Activated naive CD4-positive, alpha-beta T cell treated with anti-CD3 and anti-CD28 coated beads, Interleukin-2, amount 10 ng/mL, durations not matched to agents 7 days and 5 days (primary cell): ENCODE data around the gene EPPIN.

ENCODE experiments used
- CTCF ChIA-PET: fragments of 350-600 bp; sonication (Branson Sonifier 250); formaldehyde crosslinking; loops from one replicate; lab custom pipeline; 2021; ENCODE audit warnings: antibody characterized with exemption; lab: Charles Lee
- DNase-seq: peaks from one replicate; pipeline ENCODE4 v3.0.0-alpha.2; 2020
- H3K27ac Mint-ChIP-seq: one replicate; pipeline ENCODE4 v1.8.0; 2021; ENCODE audit warnings: mild to moderate bottlenecking, moderate library complexity, mixed read lengths
- H3K27me3 Mint-ChIP-seq: one replicate; pipeline ENCODE4 v1.8.0; 2021; ENCODE audit warnings: mild to moderate bottlenecking, mixed read lengths
- H3K36me3 Mint-ChIP-seq: one replicate; pipeline ENCODE4 v1.8.0; 2021; ENCODE audit warnings: mixed read lengths
- H3K4me1 Mint-ChIP-seq: one replicate; pipeline ENCODE4 v1.8.0; 2021; ENCODE audit warnings: mixed read lengths
- H3K4me3 Mint-ChIP-seq: one replicate; pipeline ENCODE4 v1.8.0; 2021; ENCODE audit warnings: mild to moderate bottlenecking, moderate library complexity, mixed read lengths
- H3K9me3 Mint-ChIP-seq: one replicate; pipeline ENCODE4 v1.8.0; 2021; ENCODE audit warnings: mixed read lengths

EPPIN gene

GRCh38 chr20:45509091-45509490, 38.1 kb downstream of the EPPIN start:
- CTCF ChIA-PET, result no interaction called here
- Mint-ChIP-seq H3K9me3 (no peaks in the 10 kb centered on the region), H3K4me1 (peaks cover 3% of the 10 kb centered on the region), H3K4me3 (no peak overlapping the region), H3K36me3 (no peaks in the 10 kb centered on the region), H3K27ac (no peak overlapping the region), H3K27me3 (peaks cover 19% of the 10 kb centered on the region)
- DNase-seq, result no peak

DNA sequence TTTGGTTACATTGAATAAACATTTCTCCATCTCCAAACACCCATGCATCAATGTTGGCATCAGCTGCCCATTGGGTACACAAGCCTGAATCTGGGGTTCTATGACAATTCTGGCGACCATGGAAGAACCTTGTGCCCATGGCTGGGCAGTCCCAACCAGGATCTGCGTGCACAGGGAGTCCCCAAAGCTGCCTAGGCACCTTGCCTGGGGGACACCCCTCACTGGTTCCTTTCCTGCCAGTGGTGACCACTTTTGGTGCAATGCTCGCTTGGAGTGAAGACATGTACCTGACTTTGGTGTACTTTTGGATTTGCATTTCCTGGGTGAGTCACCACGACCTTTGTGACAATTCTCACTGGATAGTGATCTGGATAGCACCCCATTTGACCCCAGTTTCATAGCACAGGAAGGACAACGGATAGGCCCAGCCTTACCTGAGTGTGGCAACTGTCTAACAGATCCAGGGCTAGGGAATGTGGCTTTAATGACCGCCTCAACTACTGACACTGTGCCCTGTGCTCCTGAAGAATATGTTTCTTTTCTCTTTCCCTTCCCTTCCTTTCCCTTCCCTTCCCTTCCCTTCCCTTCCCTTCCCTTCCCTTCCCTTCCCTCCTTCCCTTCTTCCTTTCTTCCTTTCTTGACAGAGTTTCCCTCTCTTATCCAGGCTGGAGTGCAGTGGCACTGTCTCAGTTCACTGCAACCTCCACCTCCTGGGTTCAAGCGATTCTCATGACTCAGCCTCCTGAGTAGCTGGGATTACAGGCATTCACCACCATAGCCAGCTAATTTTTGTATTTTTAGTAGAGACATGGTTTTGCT, 38.9 kb downstream of the EPPIN start:
- no peak for DNase-seq
- Mint-ChIP-seq H3K4me3 (no peak overlapping the region), H3K9me3 (no peaks in the 10 kb centered on the region), H3K27me3 (peaks cover 19% of the 10 kb centered on the region), H3K27ac (no peak overlapping the region), H3K4me1 (peaks cover 3% of the 10 kb centered on the region), H3K36me3 (no peaks in the 10 kb centered on the region)
- CTCF ChIA-PET, result no interaction called here

- Mint-ChIP-seq H3K9me3 (no peaks in the 10 kb centered on the region), H3K4me3 (no peak overlapping the region), H3K27ac (no peak overlapping the region), H3K36me3 (no peaks in the 10 kb centered on the region), H3K27me3 (peaks cover 27% of the 10 kb centered on the region), H3K4me1 (peaks cover 3% of the 10 kb centered on the region)
- CTCF ChIA-PET, result no interaction called here
- DNase-seq, result no peak
Observed at GRCh38 chr20:45507011-45507820, 40.0 kb downstream of the EPPIN start.

DNA sequence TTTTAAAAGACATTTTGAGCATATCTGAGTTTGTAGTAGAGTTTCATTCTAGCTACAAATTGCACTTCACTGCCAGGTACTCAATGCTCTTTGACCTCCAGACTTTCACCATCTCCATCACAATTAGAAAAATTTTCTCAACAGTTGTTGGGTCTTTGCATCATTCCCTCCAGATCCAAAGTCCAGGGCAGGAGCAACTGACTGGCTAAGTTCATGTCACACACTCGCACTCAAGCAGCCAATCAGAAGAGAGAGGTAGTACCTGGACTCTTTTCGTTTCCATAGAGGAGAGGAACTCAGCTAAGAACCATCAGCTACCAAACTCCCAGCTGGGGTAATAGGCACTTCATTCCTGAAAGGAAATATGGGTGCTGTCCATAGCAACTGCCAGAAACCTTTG, 40.8 kb downstream of the EPPIN start:
- Mint-ChIP-seq H3K27me3 (peaks cover 29% of the 10 kb centered on the region), H3K27ac (no peak overlapping the region), H3K4me1 (peaks cover 3% of the 10 kb centered on the region), H3K9me3 (no peaks in the 10 kb centered on the region), H3K4me3 (no peak overlapping the region), H3K36me3 (no peaks in the 10 kb centered on the region)
- DNase-seq, result no peak
- CTCF ChIA-PET, result no interaction called here

DNA sequence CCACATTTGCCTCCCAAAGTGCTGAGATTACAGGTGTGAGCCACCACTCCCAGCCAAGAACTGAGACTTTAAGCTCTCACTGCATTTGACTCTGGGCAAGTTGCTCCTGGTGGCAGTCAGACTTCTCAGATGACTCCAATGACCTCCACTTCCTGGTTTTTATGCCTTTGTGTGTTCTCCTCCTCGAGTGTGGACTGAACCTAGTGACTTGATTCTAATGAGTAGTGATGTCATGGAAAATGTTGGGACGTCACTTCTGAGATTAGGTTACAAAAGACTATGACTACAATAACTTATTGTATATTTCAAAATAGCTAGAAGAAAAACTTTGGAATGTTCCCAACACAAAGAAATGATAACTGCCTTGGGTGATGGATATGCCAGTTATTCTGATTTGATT, 43.8 kb downstream of the EPPIN start:
- Mint-ChIP-seq H3K4me3 (no peak overlapping the region), H3K27me3 (peaks cover 38% of the 10 kb centered on the region), H3K36me3 (no peaks in the 10 kb centered on the region), H3K4me1 (peaks cover 3% of the 10 kb centered on the region), H3K27ac (no peak overlapping the region), H3K9me3 (no peaks in the 10 kb centered on the region)
- DNase-seq, result no peak
- CTCF ChIA-PET, result no interaction called here

GRCh38 chr20:45502561-45502960, 44.6 kb downstream of the EPPIN start:
- no peaks in the 10 kb centered on the region for H3K36me3 Mint-ChIP-seq
- peaks cover 34% of the 10 kb centered on the region for H3K27me3 Mint-ChIP-seq
- DNase-seq, result no peak
- no peak overlapping the region for H3K27ac Mint-ChIP-seq
- no peaks in the 10 kb centered on the region for H3K9me3 Mint-ChIP-seq
- peaks cover 3% of the 10 kb centered on the region for H3K4me1 Mint-ChIP-seq
- CTCF ChIA-PET, result interaction anchor here (0.9 kb wide), 1 partner anchor 269 kb away, joined by 4 read pairs; no protein-coding TSS in a partner anchor
- H3K4me3 Mint-ChIP-seq, result no peak overlapping the region

- no peak overlapping the region for H3K4me3 Mint-ChIP-seq
- no peak overlapping the region for H3K27ac Mint-ChIP-seq
- no peaks in the 10 kb centered on the region for H3K36me3 Mint-ChIP-seq
- CTCF ChIA-PET, result interaction anchor here (0.9 kb wide), 1 partner anchor 270 kb away, joined by 4 read pairs; no protein-coding TSS in a partner anchor
- H3K4me1 Mint-ChIP-seq, result no peaks in the 10 kb centered on the region
- no peaks in the 10 kb centered on the region for H3K9me3 Mint-ChIP-seq
- DNase-seq, result no peak
- H3K27me3 Mint-ChIP-seq, result peaks cover 34% of the 10 kb centered on the region
Observed at GRCh38 chr20:45501600-45501999, 45.6 kb downstream of the EPPIN start.

DNA sequence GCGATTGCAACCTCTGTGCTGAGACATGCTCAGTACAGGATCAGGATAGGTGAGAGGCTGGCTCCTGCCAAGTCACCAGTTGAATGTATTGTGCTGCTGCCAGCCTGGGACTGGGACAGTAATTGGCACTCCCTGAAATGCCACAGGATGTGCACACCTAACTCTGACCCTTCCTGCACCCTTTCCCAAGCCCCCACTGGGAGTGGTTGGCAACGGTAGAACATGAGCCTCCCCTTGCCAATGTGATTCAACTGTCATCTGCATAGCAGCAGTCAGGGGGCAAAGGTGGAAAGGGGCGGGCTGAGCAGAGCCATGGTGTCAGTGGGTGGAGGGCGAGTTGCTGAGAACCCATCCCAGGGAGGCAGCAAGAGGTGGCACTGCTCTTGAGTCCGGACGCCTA, 47.2 kb downstream of the EPPIN start:
- peaks cover 27% of the 10 kb centered on the region for H3K27me3 Mint-ChIP-seq
- H3K9me3 Mint-ChIP-seq, result no peaks in the 10 kb centered on the region
- DNase-seq, result no peak
- H3K4me3 Mint-ChIP-seq, result no peak overlapping the region
- CTCF ChIA-PET, result no interaction called here
- no peaks in the 10 kb centered on the region for H3K4me1 Mint-ChIP-seq
- H3K36me3 Mint-ChIP-seq, result no peaks in the 10 kb centered on the region
- no peak overlapping the region for H3K27ac Mint-ChIP-seq

DNA sequence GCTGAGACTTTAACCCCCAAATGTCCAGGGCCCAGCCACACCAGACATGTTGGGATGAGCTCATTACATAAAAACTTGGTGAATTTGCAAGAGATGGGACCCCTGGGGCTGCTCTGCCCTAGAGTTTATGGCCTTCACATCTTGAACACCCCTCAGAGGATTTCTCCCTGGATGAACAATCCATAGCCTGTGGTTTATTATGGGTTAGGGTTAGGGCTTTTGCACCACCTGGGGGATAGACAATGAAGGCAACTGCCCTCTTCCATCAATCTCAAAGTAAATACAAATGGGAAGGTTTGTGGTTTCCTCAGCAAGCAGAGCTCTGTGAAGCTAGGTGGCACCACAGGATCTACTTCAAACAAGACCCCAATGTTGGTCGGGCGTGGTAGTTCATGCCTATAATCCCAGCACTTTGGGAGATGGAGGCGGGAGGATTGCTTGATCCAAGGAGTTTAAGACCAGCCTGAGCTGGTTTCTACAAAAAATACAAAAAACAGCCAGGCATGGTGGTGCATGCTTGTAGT, 49.2 kb downstream of the EPPIN start:
- Mint-ChIP-seq H3K4me1 (no peaks in the 10 kb centered on the region), H3K27me3 (peaks cover 24% of the 10 kb centered on the region), H3K27ac (no peak overlapping the region), H3K36me3 (no peaks in the 10 kb centered on the region), H3K9me3 (no peaks in the 10 kb centered on the region), H3K4me3 (no peak overlapping the region)
- no peak for DNase-seq
- CTCF ChIA-PET, result no interaction called here

DNA sequence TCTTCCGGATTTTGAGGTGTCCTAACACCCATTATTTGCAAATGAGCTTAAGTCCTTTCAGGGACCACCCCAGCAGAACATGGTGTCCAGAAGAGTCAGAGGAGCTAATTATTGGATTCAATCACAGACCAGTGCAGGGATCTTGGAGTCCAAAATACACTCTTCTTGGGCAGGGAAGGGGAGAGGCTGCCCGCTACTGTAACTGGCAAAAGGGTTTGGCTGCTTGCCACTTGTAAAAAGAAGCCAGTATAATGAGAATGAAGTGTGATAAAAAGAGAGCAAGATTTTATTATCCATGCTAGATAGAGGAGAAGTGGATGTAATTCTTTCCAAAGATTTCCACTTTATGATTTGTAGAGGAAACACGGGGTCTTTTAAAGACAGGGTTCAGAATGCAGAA, 51.0 kb downstream of the EPPIN start:
- Mint-ChIP-seq H3K27me3 (peaks cover 20% of the 10 kb centered on the region), H3K27ac (no peak overlapping the region), H3K4me1 (no peaks in the 10 kb centered on the region), H3K9me3 (no peaks in the 10 kb centered on the region), H3K36me3 (no peaks in the 10 kb centered on the region), H3K4me3 (no peak overlapping the region)
- no peak for DNase-seq
- CTCF ChIA-PET, result interaction anchor here (1.1 to 1.2 kb wide), 2 partner anchors 49 to 275 kb away, joined by 3 to 4 read pairs; no protein-coding TSS in a partner anchor

DNA sequence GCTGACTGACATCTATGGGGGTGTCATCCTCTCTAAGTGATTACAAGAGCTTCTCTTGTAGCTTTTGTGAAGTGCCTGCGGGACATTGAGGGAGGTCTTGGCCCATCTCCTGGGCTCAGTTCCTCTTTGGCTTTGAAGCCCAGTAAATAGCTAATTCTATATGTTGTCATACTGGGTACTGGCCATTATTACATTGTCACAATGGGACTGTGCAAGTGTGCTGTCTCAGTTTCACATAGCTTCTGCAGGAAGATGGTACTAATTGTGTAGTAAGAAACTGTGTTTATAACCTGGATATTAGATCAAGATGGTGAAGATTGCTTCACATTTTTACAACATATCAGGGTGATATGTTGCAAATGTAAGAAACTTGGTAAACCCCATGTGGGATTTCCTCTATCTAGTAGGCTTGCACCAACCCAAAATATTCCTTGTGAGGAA, 51.7 kb downstream of the EPPIN start:
- CTCF ChIA-PET, result interaction anchor here (1.2 kb wide), 1 partner anchor 50 kb away, joined by 3 read pairs; no protein-coding TSS in a partner anchor
- peaks cover 22% of the 10 kb centered on the region for H3K27me3 Mint-ChIP-seq

More for the DNA sequence above, 51.7 kb downstream of the EPPIN start:
- Mint-ChIP-seq H3K9me3 (no peaks in the 10 kb centered on the region), H3K36me3 (no peaks in the 10 kb centered on the region), H3K4me3 (no peak overlapping the region), H3K27ac (no peak overlapping the region), H3K4me1 (no peaks in the 10 kb centered on the region)
- no peak for DNase-seq
